OCI-LY3 (cell line): ENCODE data around the gene NRP1.

Experiments used
- H2AFZ ChIP-seq: fragments of 200-600, 300-600 bp; shearing (Covaris generic); 2 replicates; pipeline ENCODE4 v1.6.0; 2014; ENCODE audit warnings: antibody characterized with exemption, low read depth, low read length
- H3K27ac ChIP-seq: fragments of 200-600, 300-600 bp; sonication (generic); 2 replicates; pipeline ENCODE4 v1.5.1; 2014; ENCODE audit warnings: mild to moderate bottlenecking, low read length, moderate library complexity, mixed read lengths
- H3K27me3 ChIP-seq: fragments of 200-600, 300-600 bp; sonication (generic); 2 replicates; pipeline ENCODE4 v1.6.1; 2014; ENCODE audit warnings: low read depth, low read length, mixed read lengths
- H3K36me3 ChIP-seq: fragments of 200-600, 300-600 bp; sonication (generic); replicated peaks from 2 replicates; pipeline ENCODE3; 2014; ENCODE audit warnings: low read depth, low read length, mixed read lengths
- H3K4me1 ChIP-seq: fragments of 300-600, 200-600 bp; sonication (generic); 2 replicates; pipeline ENCODE4 v1.6.1; 2014; ENCODE audit warnings: low read length, mixed read lengths
- H3K4me2 ChIP-seq: fragments of 200-600, 300-600 bp; sonication (generic); 2 replicates; pipeline ENCODE4 v1.6.1; 2014; ENCODE audit warnings: low read length, mixed read lengths
- H3K4me3 ChIP-seq: fragments of 300-600, 200-600 bp; sonication (generic); 2 replicates; pipeline ENCODE4 v1.5.1; 2014; ENCODE audit warnings: antibody characterized with exemption, mild to moderate bottlenecking, low read length, moderate library complexity
- H3K79me2 ChIP-seq: fragments of 300-600, 200-600 bp; shearing (Covaris generic); 2 replicates; pipeline ENCODE4 v1.6.1; 2014; ENCODE audit warnings: mild to moderate bottlenecking, low read length, mixed read lengths
- H3K9ac ChIP-seq: fragments of 300-600, 200-600 bp; shearing (Covaris generic); 2 replicates; pipeline ENCODE4 v1.6.0; 2014; ENCODE audit warnings: mild to moderate bottlenecking, low read length, moderate library complexity
- H3K9me3 ChIP-seq: fragments of 200-600, 300-600 bp; shearing (Covaris generic); 2 replicates; pipeline ENCODE4 v1.6.1; 2014; ENCODE audit warnings: low read length, mixed read lengths; ENCODE audit not compliant: insufficient read depth
- H4K20me1 ChIP-seq: fragments of 200-600, 300-600 bp; sonication (generic); 2 replicates; pipeline ENCODE4 v1.6.1; 2016; ENCODE audit warnings: low read length, mixed read lengths; ENCODE audit not compliant: insufficient read depth
- CTCF ChIP-seq: fragments of 200-600, 300-600 bp; sonication (generic); IDR thresholded peaks from 2 replicates; pipeline ENCODE4 v1.5.1; 2014; ENCODE audit warnings: antibody characterized with exemption, low read length, low read depth
- EZH2phosphoT487 ChIP-seq: fragments of 200-600 bp; shearing (Covaris generic); IDR thresholded peaks from 2 replicates; pipeline ENCODE4 v1.6.1; 2018; ENCODE audit warnings: antibody characterized with exemption, mixed run types, low read depth

The NRP1 gene

GRCh38 chr10:33276282-33276923 lies 58.1 kb downstream of the NRP1 start:
- Histone ChIP-seq H3K9me3 (no peaks in the 10 kb centered on the region), H3K4me2 (no peak overlapping the region), H4K20me1 (no peaks in the 10 kb centered on the region), H3K27me3 (no peaks in the 10 kb centered on the region), H3K27ac (no peak overlapping the region), H3K9ac (no peak overlapping the region), H3K4me1 (no peaks in the 10 kb centered on the region), H3K79me2 (no peaks in the 10 kb centered on the region), H2AFZ (no peak overlapping the region), H3K36me3 (no peaks in the 10 kb centered on the region), H3K4me3 (no peak overlapping the region)
- TF ChIP-seq CTCF (no peak), EZH2phosphoT487 (no peak)

- TF ChIP-seq CTCF (no peak), EZH2phosphoT487 (no peak)
- Histone ChIP-seq H3K79me2 (no peaks in the 10 kb centered on the region), H3K9me3 (no peaks in the 10 kb centered on the region), H3K27ac (no peak overlapping the region), H3K27me3 (no peaks in the 10 kb centered on the region), H3K36me3 (no peaks in the 10 kb centered on the region), H4K20me1 (no peaks in the 10 kb centered on the region), H3K4me1 (no peaks in the 10 kb centered on the region), H3K9ac (no peak overlapping the region), H2AFZ (no peak overlapping the region), H3K4me2 (no peak overlapping the region), H3K4me3 (no peak overlapping the region)
Observed at GRCh38 chr10:33274096-33274785, 60.2 kb downstream of the NRP1 start.

- no peaks in the 10 kb centered on the region for H3K36me3 ChIP-seq
- H3K4me1 ChIP-seq = no peaks in the 10 kb centered on the region
- H3K9ac ChIP-seq = no peak overlapping the region
- H2AFZ ChIP-seq = no peak overlapping the region
- H3K4me2 ChIP-seq = no peak overlapping the region
- no peaks in the 10 kb centered on the region for H3K9me3 ChIP-seq
- H3K27ac ChIP-seq = no peak overlapping the region
- H3K79me2 ChIP-seq = no peaks in the 10 kb centered on the region
- TF ChIP-seq EZH2phosphoT487 (no peak), CTCF (no peak)
- no peaks in the 10 kb centered on the region for H4K20me1 ChIP-seq
- H3K4me3 ChIP-seq = no peak overlapping the region
- H3K27me3 ChIP-seq = no peaks in the 10 kb centered on the region
Observed at GRCh38 chr10:33273295-33274002, 61.0 kb downstream of the NRP1 start.

- Histone ChIP-seq H3K36me3 (no peaks in the 10 kb centered on the region), H4K20me1 (no peaks in the 10 kb centered on the region), H3K9ac (no peak overlapping the region), H3K27me3 (no peaks in the 10 kb centered on the region), H2AFZ (no peak overlapping the region), H3K27ac (no peak overlapping the region), H3K79me2 (no peaks in the 10 kb centered on the region), H3K4me1 (no peaks in the 10 kb centered on the region), H3K4me3 (no peak overlapping the region), H3K4me2 (no peak overlapping the region), H3K9me3 (no peaks in the 10 kb centered on the region)
- TF ChIP-seq CTCF = no peak
- TF ChIP-seq EZH2phosphoT487 = no peak
Observed at GRCh38 chr10:33272635-33273034, 61.8 kb downstream of the NRP1 start.
